Fibroblast of lung (primary cell): ENCODE results near the gene ZNF407.

Experiments
- CTCF ChIP-seq, 2 donors: IDR thresholded peaks in 1 of 2; conservative IDR thresholded peaks in 1 of 2; 1 replicate in 1 of 2; 2 replicates in 1 of 2; pipeline ENCODE4 v1.5.1; 2011 to 2012; ENCODE audit warnings: low read length in 2 of 2, control low read depth in 1 of 2, inconsistent platforms in 1 of 2, low read depth in 1 of 2, mild to moderate bottlenecking in 1 of 2
- EZH2 ChIP-seq: IDR thresholded peaks from 2 replicates; pipeline ENCODE4 v1.5.1; 2012; ENCODE audit warnings: low read length, control low read depth, mild to moderate bottlenecking; ENCODE audit errors: missing control alignments

GRCh38 chr18:74949611-74950010, 351.9 kb downstream of the ZNF407 start:
- no peak for TF ChIP-seq CTCF (conservative IDR thresholded peaks at IDR 0.05 in 1 of 2, IDR thresholded peaks at IDR 0.05 in 1 of 2; ENCODE audit: low read depth in 1 of 2, low read length in 2 of 2)
- no peak for TF ChIP-seq EZH2
